Lung (tissue), 12 donors: Measurements from ENCODE around the gene ANKS1B. TPM values are rescaled to one million over a fixed set of nuclear protein-coding genes. Genes with fewer than 3 reads are reported as not detected.
A peak's percentile ranks its signal among the peaks of the same experiment; 100 is the strongest.

Experiments used
- ATAC-seq: fragments of 200-7000 bp; cut with Tn5 transposase; one replicate; pipeline ENCODE4 v1.9.1; 2020; ENCODE audit warnings: moderate number of reproducible peaks; ENCODE audit not compliant: insufficient read depth, low FRiP score
- DNase-seq, 3 donors: peaks; one replicate each; pipeline ENCODE4 v3.0.0-alpha.2; 2013 to 2017
- H3K27ac ChIP-seq, 2 donors: one replicate each; pipeline ENCODE4 v1.5.1; 2013; ENCODE audit warnings: mild to moderate bottlenecking in 2 of 2, moderate library complexity in 2 of 2, control low read depth in 1 of 2, inconsistent platforms in 1 of 2, low read depth in 1 of 2, low read length in 1 of 2
- H3K27me3 ChIP-seq, 3 donors: one replicate each; pipeline ENCODE4 v1.5.1; 2013; ENCODE audit warnings: low read length in 2 of 3; ENCODE audit not compliant: control insufficient read depth in 3 of 3, insufficient read depth in 3 of 3
- H3K36me3 ChIP-seq, 4 donors: one replicate each; pipeline ENCODE4 v1.5.1; 2013; ENCODE audit warnings: low read length in 4 of 4, mild to moderate bottlenecking in 1 of 4, moderate library complexity in 1 of 4; ENCODE audit not compliant: control insufficient read depth in 4 of 4, insufficient read depth in 4 of 4
- H3K4me1 ChIP-seq, 5 donors: one replicate each; pipeline ENCODE4 v1.5.1; 2013; ENCODE audit warnings: low read length in 5 of 5, mild to moderate bottlenecking in 2 of 5, moderate library complexity in 1 of 5; ENCODE audit not compliant: control insufficient read depth in 5 of 5, insufficient read depth in 5 of 5
- H3K4me3 ChIP-seq: one replicate; pipeline ENCODE4 v1.5.1; 2013; ENCODE audit warnings: mild to moderate bottlenecking, control low read depth, moderate library complexity
- H3K9ac ChIP-seq, 2 donors: one replicate each; pipeline ENCODE4 v1.5.1; 2013; ENCODE audit warnings: low read length in 2 of 2, control low read depth in 1 of 2; ENCODE audit not compliant: insufficient read depth in 1 of 2
- H3K9me3 ChIP-seq, 4 donors: one replicate each; pipeline ENCODE4 v1.5.1; 2013; ENCODE audit warnings: low read length in 3 of 4, mild to moderate bottlenecking in 1 of 4, moderate library complexity in 1 of 4; ENCODE audit not compliant: control insufficient read depth in 4 of 4, insufficient read depth in 3 of 4
- CTCF ChIP-seq: IDR thresholded peaks from 2 replicates; pipeline ENCODE4 v1.5.1; 2012; ENCODE audit warnings: mild to moderate bottlenecking; ENCODE audit errors: control extremely low read depth, extremely low read depth
- WGBS, 2 donors: extraction: QIAGEN DNeasy Blood & Tissue Kit; methylation state at CpG; one replicate each; pipeline ENCODE4 v1.1.7; 2013; 5-methylcytosine and 5-hydroxymethylcytosine counted together
- polyA plus RNA-seq, 2 donors: library from polyadenylated mRNA; stranded (reverse); fragments of 200-250 nt; gene quantifications; one replicate each; pipeline ENCODE4 v1.2.1, GENCODE V29; 2013
- total RNA-seq, 2 donors: library from RNA; depleted of rRNA in 1 of 2; stranded (reverse); fragments of >200 nt in 1 of 2; gene quantifications; one replicate each; pipeline ENCODE4 v1.2.1, GENCODE V29; 2014 to 2021
- donor health status: control.
- donor health status: control.
- donor health status: Bipolar disorder and iron deficiency.
- donor health status: healthy.
- donor health status: DM: yes; HTN: yes; CAD: no.

Gene ANKS1B
- total and polyA plus RNA-seq, 4 donors = 0.32 to 10.3 (median 3.7) TPM

GRCh38 chr12:99223579-99223978 is 761.2 kb downstream of the ANKS1B start:
- Histone ChIP-seq H3K9ac (no peak overlapping the region), H3K36me3 (no peaks in the 10 kb centered on the region), H3K27ac (no peak overlapping the region), H3K9me3 (no peaks in the 10 kb centered on the region), H3K4me3 (no peak overlapping the region), H3K4me1 (peaks cover 0 to 4% (median 0%) of the 10 kb centered on the region in 5 donors), H3K27me3 (no peaks in the 10 kb centered on the region)
- WGBS, 2 donors = 57 to 76% methylated on average over 5 of the region's 5 CpGs
- no peak for ATAC-seq
- DNase-seq = peak in 2 of 3 donors; percentile 52 to 71
- TF ChIP-seq CTCF = no peak

GRCh38 chr12:99213047-99213446 is 771.7 kb downstream of the ANKS1B start:
- no peak for TF ChIP-seq CTCF
- DNase-seq = no peak
- no peak overlapping the region for H3K4me3 ChIP-seq
- 82 to 83% methylated on average over 5 of the region's 5 CpGs for WGBS, 2 donors
- peaks cover 0 to 12% (median 7%) of the 10 kb centered on the region in 4 donors for H3K9me3 ChIP-seq
- no peak for ATAC-seq
- no peaks in the 10 kb centered on the region for H3K27me3 ChIP-seq
- H3K27ac ChIP-seq = no peak overlapping the region
- H3K36me3 ChIP-seq = no peaks in the 10 kb centered on the region
- no peak overlapping the region for H3K9ac ChIP-seq
- H3K4me1 ChIP-seq = no peaks in the 10 kb centered on the region

- Histone ChIP-seq H3K9ac (no peak overlapping the region), H3K4me1 (no peaks in the 10 kb centered on the region), H3K36me3 (no peaks in the 10 kb centered on the region), H3K27me3 (no peaks in the 10 kb centered on the region), H3K27ac (no peak overlapping the region), H3K4me3 (no peak overlapping the region), H3K9me3 (peaks cover 0 to 12% (median 7%) of the 10 kb centered on the region in 4 donors)
- no peak for DNase-seq
- WGBS, 2 donors = 47 to 67% methylated on average over 2 of the region's 2 CpGs
- no peak for TF ChIP-seq CTCF
- ATAC-seq = no peak
Measured at GRCh38 chr12:99212275-99212674, 772.5 kb downstream of the ANKS1B start.

- Histone ChIP-seq H3K36me3 (no peaks in the 10 kb centered on the region), H3K27me3 (no peaks in the 10 kb centered on the region), H3K9me3 (peaks cover 0 to 6% (median 0%) of the 10 kb centered on the region in 4 donors), H3K4me1 (peaks cover 0 to 23% (median 3%) of the 10 kb centered on the region in 5 donors), H3K9ac (no peak overlapping the region), H3K4me3 (no peak overlapping the region), H3K27ac (no peak overlapping the region)
- DNase-seq (peak in 2 of 3 donors; percentile 57 to 78), ATAC-seq (no peak)
- WGBS, 2 donors = 81 to 89% methylated on average over 1 of the region's 1 CpG
- no peak for TF ChIP-seq CTCF
Measured at GRCh38 chr12:99205111-99205510, 779.6 kb downstream of the ANKS1B start.
